ENCODE data around the gene SLC39A11.

DNA sequence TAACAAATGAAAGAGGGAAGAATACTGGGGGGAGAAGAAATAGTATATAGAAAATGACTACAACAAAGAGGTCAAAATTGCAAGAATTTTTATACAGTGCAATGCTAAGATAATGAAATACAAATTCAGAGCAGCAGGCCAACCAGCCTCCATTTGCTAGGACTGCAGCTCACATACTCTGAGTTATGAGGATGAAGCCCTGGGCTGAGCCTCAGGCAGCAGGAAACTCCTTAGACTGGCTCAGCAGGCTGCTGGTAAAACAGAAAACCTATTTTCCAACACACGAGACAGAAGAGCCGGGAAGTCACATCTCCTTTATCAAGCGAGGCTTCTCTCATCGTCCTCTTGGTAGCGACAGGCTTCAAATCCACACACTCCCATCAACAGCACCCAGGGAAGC is 296.5 kb downstream of the SLC39A11 start:
- TF ChIP-seq, protein P1, sequence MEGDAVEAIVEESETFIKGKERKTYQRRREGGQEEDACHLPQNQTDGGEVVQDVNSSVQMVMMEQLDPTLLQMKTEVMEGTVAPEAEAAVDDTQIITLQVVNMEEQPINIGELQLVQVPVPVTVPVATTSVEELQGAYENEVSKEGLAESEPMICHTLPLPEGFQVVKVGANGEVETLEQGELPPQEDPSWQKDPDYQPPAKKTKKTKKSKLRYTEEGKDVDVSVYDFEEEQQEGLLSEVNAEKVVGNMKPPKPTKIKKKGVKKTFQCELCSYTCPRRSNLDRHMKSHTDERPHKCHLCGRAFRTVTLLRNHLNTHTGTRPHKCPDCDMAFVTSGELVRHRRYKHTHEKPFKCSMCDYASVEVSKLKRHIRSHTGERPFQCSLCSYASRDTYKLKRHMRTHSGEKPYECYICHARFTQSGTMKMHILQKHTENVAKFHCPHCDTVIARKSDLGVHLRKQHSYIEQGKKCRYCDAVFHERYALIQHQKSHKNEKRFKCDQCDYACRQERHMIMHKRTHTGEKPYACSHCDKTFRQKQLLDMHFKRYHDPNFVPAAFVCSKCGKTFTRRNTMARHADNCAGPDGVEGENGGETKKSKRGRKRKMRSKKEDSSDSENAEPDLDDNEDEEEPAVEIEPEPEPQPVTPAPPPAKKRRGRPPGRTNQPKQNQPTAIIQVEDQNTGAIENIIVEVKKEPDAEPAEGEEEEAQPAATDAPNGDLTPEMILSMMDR (IDR thresholded peaks at IDR 0.05; ENCODE audit: insufficient read depth, low read depth, low read length), result no peak
- TF ChIP-seq EZH2 (IDR thresholded peaks at IDR 0.05; ENCODE audit: insufficient read depth, low read length), result no peak

All from astrocyte (in vitro differentiated cells and primary cell).